ENCODE measurements around the gene OGDH. TPM values are rescaled to one million over a fixed set of nuclear protein-coding genes. Genes with fewer than 3 reads are reported as not detected.

Gene OGDH
- total RNA-seq, 4 donors from 2014 or later: 98.6 to 146 (median 127) TPM

DNA sequence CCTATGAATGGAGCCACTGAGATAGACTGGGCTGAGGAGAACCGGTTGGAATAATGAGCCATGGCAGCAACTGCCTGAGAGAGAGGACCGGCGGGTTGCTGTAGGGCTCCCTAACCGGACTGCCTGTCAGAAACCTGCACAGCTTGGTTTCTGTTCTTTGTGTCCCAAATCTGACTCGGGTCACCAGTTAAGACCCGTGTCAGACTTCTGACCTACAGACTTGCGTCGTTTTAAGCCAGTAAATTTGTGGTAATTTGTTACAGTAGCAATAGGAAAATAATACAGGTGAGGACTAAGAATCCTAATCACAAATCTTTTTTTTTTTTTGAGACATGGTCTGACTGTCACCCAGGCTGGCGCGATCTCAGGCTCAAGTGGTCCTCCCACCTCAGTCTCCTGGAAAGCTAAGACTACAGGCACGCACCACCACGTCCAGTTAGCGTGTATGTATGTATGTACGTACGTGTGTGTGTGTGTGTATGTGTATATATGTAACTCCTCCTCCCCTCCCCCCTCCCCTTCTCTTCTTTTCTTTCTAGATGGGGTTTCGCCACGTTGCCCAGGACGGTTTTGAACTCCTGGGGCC is 32.0 kb upstream of the OGDH start:
- peak in 1 of 2 donors; percentile 38 for DNase-seq (ENCODE audit: low spot score in 2 of 2)
- Histone ChIP-seq H3K9me3 (no peaks in the 10 kb centered on the region), H3K27me3 (no peaks in the 10 kb centered on the region), H3K4me3 (peak overlapping the region; percentile 79), H3K27ac (peak overlapping the region; percentile 90), H3K36me3 (peaks cover 54% of the 10 kb centered on the region), H3K4me1 (peaks cover 29% of the 10 kb centered on the region)
- 28% methylated on average over 18 of the region's 18 CpGs for WGBS
- no peak for TF ChIP-seq POLR2AphosphoS5 (IDR thresholded peaks at IDR 0.05)

DNA sequence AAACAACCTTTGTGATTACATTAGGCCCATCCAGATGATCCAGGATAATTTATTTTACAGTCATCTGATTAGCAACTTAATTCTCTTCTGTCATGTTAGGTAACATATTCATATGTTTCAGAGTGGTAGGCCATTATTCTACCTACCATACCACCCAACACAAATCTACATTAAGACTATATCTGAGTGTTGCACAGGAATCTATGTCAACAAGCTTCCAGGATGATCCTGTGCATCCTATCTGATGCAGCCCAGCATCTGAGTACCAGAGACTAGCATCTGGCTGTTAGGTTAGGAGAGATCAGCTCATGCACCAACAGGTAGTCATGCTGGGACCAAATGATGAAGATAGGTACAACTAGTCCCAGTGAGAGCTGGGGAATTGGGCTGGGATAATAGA is 31.4 kb upstream of the OGDH start:
- no peak overlapping the region for H3K27ac ChIP-seq
- no peaks in the 10 kb centered on the region for H3K27me3 ChIP-seq
- H3K9me3 ChIP-seq: no peaks in the 10 kb centered on the region
- H3K4me1 ChIP-seq: peaks cover 29% of the 10 kb centered on the region
- no peak for DNase-seq (ENCODE audit: low spot score in 2 of 2)
- peaks cover 54% of the 10 kb centered on the region for H3K36me3 ChIP-seq
- no peak overlapping the region for H3K4me3 ChIP-seq
- TF ChIP-seq EP300 (IDR thresholded peaks at IDR 0.05) (no peak), POLR2AphosphoS5 (IDR thresholded peaks at IDR 0.05) (no peak), POLR2A (IDR thresholded peaks at IDR 0.05) (no peak)
- TF ChIP-seq, protein P1, sequence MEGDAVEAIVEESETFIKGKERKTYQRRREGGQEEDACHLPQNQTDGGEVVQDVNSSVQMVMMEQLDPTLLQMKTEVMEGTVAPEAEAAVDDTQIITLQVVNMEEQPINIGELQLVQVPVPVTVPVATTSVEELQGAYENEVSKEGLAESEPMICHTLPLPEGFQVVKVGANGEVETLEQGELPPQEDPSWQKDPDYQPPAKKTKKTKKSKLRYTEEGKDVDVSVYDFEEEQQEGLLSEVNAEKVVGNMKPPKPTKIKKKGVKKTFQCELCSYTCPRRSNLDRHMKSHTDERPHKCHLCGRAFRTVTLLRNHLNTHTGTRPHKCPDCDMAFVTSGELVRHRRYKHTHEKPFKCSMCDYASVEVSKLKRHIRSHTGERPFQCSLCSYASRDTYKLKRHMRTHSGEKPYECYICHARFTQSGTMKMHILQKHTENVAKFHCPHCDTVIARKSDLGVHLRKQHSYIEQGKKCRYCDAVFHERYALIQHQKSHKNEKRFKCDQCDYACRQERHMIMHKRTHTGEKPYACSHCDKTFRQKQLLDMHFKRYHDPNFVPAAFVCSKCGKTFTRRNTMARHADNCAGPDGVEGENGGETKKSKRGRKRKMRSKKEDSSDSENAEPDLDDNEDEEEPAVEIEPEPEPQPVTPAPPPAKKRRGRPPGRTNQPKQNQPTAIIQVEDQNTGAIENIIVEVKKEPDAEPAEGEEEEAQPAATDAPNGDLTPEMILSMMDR (IDR thresholded peaks at IDR 0.05): no peak

DNA sequence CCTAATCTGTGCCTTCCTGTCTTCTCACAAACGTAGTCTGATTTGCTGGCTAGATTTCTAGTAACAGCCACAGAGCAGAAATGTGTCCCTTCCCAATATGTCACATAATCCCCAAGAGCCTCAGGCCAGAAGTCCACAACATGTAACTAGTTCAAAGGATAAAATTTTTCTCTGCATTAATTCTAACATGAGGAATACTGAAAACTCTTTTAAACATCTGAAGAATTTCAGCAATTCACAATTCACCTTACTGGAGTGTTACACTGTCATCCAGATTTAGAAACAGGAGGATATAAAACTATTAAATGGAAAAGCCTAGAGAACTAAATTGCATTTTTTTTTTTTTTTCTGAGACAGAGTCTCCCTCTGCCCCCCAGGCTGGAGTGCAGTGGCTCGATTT is 30.2 kb upstream of the OGDH start:
- Histone ChIP-seq H3K27me3 (no peaks in the 10 kb centered on the region), H3K4me3 (no peak overlapping the region), H3K4me1 (peaks cover 41% of the 10 kb centered on the region), H3K36me3 (peaks cover 44% of the 10 kb centered on the region), H3K27ac (no peak overlapping the region), H3K9me3 (no peaks in the 10 kb centered on the region)
- WGBS: 72% methylated on average over 2 of the region's 2 CpGs
- no peak for DNase-seq (ENCODE audit: low spot score in 2 of 2)
- TF ChIP-seq POLR2A (IDR thresholded peaks at IDR 0.05) (no peak), POLR2AphosphoS5 (IDR thresholded peaks at IDR 0.05) (no peak), EP300 (IDR thresholded peaks at IDR 0.05) (no peak)
- TF ChIP-seq, protein P1 (IDR thresholded peaks at IDR 0.05): no peak

DNA sequence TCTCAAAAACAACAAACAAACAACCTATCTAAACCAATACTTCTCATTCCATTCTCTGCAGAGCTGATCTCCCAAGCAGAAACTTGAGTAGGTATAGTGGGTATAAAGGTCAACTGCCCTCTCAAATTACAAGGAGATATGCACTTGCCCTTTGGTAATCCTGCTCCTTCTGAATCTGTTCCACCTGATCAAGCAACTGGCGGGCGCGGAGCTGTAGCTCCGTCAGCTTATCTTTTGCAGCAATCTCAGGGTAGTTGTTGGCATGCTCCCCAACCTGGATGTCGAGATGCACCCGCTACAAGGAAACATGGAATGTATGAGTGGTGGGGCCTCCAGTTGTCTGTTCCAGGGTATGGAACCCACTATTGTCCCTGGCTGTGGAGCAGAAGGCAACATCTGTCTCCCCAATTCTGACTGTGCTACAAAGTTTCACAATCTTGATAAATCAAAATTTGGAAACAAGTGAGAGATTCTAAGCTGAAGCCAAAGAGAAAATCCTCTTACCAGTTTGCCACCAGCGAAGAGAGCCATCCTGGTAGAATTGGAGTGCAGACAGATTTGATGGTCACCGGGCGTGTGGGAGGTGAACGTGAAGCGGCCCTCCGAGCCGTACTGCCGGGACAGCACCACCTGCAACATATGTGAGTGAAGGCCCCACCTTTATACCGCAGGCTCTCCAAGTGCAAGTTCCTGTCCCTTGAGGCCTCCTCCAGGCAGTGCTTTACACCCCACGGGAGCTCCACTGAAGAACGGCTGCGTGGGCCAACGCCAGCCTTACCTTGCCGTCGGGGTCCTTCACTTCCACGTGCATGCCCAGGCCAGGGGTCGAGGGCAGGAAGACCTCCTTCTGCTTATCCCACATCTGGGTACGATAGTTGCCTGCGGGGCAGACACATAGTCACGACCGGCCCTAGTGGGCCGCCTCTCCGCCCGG is 25.2 kb upstream of the OGDH start:
- TF ChIP-seq EP300 (IDR thresholded peaks at IDR 0.05): no peak
- no peak for TF ChIP-seq POLR2AphosphoS5 (IDR thresholded peaks at IDR 0.05)
- WGBS: 17% methylated on average over 18 of the region's 30 CpGs
- peaks cover 23% of the 10 kb centered on the region for H3K36me3 ChIP-seq
- H3K27ac ChIP-seq: peak overlapping the region; percentile 94
- peak in 1 of 2 donors; percentile 78 for DNase-seq (ENCODE audit: low spot score in 2 of 2)
- H3K4me1 ChIP-seq: peaks cover 15% of the 10 kb centered on the region
- H3K4me3 ChIP-seq: peak overlapping the region; percentile 77
- no peaks in the 10 kb centered on the region for H3K9me3 ChIP-seq
- H3K27me3 ChIP-seq: no peaks in the 10 kb centered on the region

DNA sequence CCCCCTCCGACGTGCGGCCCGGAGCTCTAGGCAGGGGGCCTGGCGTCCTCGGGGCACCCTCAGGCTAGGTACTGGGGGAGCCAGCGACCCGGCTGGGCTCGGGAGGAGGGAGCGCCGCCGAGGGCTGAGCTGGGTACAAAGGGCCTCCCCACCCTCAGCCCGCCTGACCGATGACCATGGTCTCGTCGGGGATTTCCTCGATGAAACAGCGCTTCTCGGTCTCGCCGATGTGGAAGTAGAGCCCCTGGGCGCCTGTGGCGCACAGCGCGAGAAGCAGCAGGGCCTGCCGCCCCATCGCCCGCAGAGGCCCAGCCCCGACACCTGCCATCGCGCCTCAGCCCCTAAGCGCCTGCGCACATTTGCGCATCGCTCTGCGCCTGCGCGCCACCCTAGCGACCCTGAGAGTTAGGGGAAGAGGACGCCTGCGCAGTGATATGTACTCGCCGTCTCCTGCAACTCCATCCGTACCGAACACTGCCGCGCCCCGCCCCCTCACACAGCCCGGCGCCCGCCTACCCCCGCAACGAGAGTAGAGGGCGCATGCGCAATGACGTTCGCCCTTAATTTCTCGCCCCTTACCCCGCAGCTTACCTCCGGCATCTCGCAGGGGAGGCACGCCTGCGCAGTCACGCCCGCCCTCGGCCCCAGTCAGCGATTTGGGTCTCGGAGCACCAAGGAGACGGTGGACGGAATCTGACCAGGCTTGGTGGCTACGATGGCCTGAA is 24.4 kb upstream of the OGDH start, which contains the start of gene TMED4:
Gene TMED4, minus strand, starts transcription at position 353 of the 725 bp plus-strand sequence. Its CDS starts 25 bp downstream, at position 328.
- Histone ChIP-seq H3K36me3 (peaks cover 23% of the 10 kb centered on the region), H3K4me1 (peaks cover 15% of the 10 kb centered on the region), H3K4me3 (peak within 1 kb of the TSS; percentile 77), H3K27me3 (no peaks in the 10 kb centered on the region), H3K9me3 (no peaks in the 10 kb centered on the region), H3K27ac (peak within 1 kb of the TSS; percentile 94)
- WGBS: 0% methylated on average over 22 of the region's 71 CpGs
- DNase-seq (ENCODE audit: low spot score in 2 of 2): peak; percentile 99 to 100
- TF ChIP-seq POLR2AphosphoS5 (IDR thresholded peaks at IDR 0.05): peak; percentile 12 to 65 (median 42)
- peak; percentile 30 to 62 for TF ChIP-seq POLR2A (IDR thresholded peaks at IDR 0.05)
- TF ChIP-seq EP300 (IDR thresholded peaks at IDR 0.05): no peak

DNA sequence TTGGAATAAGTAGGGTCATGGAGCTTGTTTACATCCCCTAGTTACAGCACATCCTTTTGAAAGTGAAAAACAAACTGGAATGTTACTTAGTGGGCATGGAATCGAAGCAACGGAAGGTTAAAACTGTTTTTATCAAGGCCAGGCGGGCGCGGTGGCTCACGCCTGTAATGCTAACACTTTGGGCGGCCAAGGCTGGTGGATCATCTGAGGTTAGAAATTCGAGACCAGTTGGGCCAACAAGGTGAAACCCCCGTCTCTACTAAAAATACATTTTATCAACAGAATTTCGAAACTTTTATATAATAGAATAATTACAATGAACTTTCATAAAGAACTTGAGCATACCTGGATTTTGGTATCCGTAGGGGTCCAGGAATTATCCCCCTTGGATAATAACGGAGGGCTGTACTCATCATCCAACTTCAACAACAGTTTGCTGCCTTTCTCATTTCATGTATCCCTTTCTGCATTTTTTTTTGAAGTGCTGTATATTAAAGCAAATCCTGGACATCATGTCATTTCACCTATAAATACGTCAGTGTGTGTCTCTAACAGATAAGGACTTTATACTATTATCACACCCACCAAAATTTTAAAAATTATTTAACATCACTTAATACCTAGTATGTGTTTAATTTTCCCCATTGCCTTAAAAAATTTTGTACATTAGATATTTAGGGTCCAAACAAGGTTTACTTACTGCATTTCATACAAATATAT is 23.1 kb upstream of the OGDH start:
- DNase-seq (ENCODE audit: low spot score in 2 of 2): no peak
- WGBS: 87% methylated on average over 13 of the region's 13 CpGs
- TF ChIP-seq POLR2AphosphoS5 (IDR thresholded peaks at IDR 0.05) (no peak), POLR2A (IDR thresholded peaks at IDR 0.05) (no peak), EP300 (IDR thresholded peaks at IDR 0.05) (no peak)
- TF ChIP-seq, protein P1 (IDR thresholded peaks at IDR 0.05): no peak
- Histone ChIP-seq H3K27ac (peak overlapping the region; percentile 94), H3K9me3 (no peaks in the 10 kb centered on the region), H3K4me1 (peaks cover 17% of the 10 kb centered on the region), H3K4me3 (peak overlapping the region; percentile 77), H3K36me3 (peaks cover 17% of the 10 kb centered on the region), H3K27me3 (no peaks in the 10 kb centered on the region)

Measured in suprapubic skin (tissue), 4 donors.